ENCODE measurements around the gene CANT1. TPM values are rescaled to one million over a fixed set of nuclear protein-coding genes. Genes with fewer than 3 reads are reported as not detected.

Gene CANT1
- total RNA-seq, result 10 to 100 TPM; 20.7 to 42.6 (median 28.8) TPM

DNA sequence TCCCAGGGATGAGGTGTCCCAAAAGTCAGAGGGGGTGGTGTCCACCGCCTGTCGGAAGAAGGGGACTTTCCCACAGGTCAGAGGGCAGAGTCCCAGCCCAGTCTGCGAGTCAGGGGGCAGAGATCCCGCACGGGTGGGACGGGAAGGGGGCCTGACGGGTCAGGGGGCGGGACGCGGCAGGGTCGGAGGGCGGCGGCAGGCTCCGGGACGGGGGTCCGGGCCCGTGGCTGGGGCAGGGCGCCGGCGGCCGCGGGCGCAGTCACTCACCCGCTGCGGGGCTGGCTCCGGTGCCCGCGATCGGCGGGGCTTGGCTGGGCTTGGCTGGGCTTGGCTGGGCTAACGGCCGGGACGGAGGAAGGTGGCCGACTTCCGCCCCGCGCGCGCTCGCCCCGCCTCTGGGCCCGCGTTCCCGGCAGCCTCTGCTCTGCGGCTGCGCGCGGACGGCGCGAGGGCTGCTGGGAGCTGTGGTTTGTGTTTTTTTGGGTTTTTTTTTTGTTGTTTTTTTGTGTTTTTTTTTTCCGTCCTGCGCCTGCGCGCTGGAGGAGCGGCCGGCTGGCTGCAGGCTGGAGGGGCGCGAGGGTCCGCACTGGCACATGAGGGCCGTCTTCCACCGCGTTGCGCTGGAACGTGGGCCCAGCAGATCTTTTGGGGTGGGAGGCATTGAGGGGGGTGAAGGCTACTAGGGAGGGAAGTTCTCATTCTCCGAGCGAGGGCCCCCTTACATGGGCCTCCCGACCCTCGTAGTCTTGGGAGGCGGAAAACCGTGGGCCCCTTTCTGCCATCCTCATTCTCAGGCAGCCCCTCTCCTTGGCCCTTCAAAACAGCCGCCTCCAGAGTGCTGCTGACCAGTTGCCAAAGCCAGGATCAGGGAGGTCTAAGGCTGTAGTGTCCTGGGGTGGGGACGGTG is at the start of gene CANT1:
TSS of gene CANT1 (minus strand) at position 368 of the 907 bp plus-strand sequence. CDS start 12,142 bp downstream, outside the sequence.
- H3K4me1 ChIP-seq (replicated peaks in 1 of 2), result peaks cover 13 to 18% of the 10 kb centered on the region in 2 donors
- H3K27ac ChIP-seq, result peak within 1 kb of the TSS; percentile 12 to 70
- peak within 1 kb of the TSS; percentile 78 to 99 (median 83) for H3K4me3 ChIP-seq
- peak; percentile 54 to 96 (median 92) for ATAC-seq (replicated peaks in 6 of 8)
- in situ Hi-C loops (cut with MboI; ENCODE audit: low pct_unique_long_range_greater_than_20kb in 2 of 9, low sequenced_read_pairs in 9 of 9, unreplicated experiment in 9 of 9), result no loop called here
- 0 to 35% (median 6%) methylated on average over 1 to 10 of the region's 73 CpGs; no CpG with 5 or more reads in 6 of the 10 experiments for WGBS, 10 experiments

DNA sequence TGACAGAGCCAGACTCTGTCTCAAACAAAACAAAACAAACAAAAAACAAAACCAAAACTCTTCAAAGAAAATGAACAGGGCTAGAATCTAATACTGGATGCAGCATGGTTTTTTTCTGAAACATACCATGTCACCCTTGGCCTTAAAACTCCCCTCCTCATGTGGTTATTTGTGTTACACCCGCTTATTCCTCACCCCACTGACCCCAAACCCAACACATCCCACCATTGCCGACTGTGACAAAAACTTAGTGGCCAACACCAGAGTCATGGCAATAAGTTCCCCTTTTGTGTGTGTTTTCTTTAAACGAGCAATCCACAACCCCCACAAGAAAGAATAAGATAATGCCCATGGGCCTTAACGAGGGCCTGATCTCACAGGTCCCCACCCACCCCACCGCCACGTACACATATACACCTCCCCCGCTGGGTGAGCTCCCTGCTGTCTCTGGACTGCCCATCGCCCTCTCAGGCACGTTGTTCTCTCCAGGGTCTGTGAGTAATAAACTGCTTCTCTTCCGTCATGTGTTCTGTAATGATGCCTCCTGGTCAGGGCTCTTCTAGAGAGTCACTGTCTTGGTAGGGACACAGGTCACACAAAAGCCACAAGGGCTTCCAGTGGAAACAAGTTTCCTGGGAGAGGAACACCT is 48.3 kb upstream of the CANT1 start:
- H3K4me1 ChIP-seq (replicated peaks in 1 of 2), result no peaks in the 10 kb centered on the region
- no peak overlapping the region for H3K27ac ChIP-seq
- 40 to 100% (median 67%) methylated on average over 1 to 6 of the region's 10 CpGs; no CpG with 5 or more reads in 6 of the 10 experiments for WGBS, 10 experiments
- ATAC-seq (replicated peaks in 6 of 8), result no peak
- H3K4me3 ChIP-seq, result no peak overlapping the region
- in situ Hi-C loops (cut with MboI; ENCODE audit: low pct_unique_long_range_greater_than_20kb in 2 of 9, low sequenced_read_pairs in 9 of 9, unreplicated experiment in 9 of 9), result loop anchor here in 1 of 9 experiments (25.0 kb wide), 1 partner anchor 654 kb away; no protein-coding TSS in a partner anchor

DNA sequence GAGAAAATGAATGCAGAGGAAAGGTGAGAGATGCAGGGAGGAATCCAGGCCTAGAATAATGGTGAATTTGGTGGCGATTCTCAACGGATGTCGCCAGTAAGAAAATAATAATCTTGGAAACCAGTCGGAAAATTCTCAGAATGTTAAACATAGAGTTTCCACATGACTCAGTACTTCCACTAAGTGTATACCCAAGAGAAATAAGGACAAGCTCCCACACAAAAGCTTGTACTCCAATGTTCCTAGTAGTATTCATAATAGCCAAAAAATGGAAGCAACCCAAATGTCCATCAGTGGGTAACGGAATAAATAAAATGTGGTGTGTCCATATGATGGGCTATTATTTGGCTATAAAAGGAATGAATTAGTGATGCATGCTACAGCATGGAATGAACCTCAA is 45.6 kb upstream of the CANT1 start:
- in situ Hi-C loops (cut with MboI; ENCODE audit: low pct_unique_long_range_greater_than_20kb in 2 of 9, low sequenced_read_pairs in 9 of 9, unreplicated experiment in 9 of 9), result loop anchor here in 1 of 9 experiments (25.0 kb wide), 1 partner anchor 657 kb away; no protein-coding TSS in a partner anchor
- 77 to 100% (median 84%) methylated on average over 2 to 5 of the region's 5 CpGs; no CpG with 5 or more reads in 1 of the 10 experiments for WGBS, 10 experiments

DNA sequence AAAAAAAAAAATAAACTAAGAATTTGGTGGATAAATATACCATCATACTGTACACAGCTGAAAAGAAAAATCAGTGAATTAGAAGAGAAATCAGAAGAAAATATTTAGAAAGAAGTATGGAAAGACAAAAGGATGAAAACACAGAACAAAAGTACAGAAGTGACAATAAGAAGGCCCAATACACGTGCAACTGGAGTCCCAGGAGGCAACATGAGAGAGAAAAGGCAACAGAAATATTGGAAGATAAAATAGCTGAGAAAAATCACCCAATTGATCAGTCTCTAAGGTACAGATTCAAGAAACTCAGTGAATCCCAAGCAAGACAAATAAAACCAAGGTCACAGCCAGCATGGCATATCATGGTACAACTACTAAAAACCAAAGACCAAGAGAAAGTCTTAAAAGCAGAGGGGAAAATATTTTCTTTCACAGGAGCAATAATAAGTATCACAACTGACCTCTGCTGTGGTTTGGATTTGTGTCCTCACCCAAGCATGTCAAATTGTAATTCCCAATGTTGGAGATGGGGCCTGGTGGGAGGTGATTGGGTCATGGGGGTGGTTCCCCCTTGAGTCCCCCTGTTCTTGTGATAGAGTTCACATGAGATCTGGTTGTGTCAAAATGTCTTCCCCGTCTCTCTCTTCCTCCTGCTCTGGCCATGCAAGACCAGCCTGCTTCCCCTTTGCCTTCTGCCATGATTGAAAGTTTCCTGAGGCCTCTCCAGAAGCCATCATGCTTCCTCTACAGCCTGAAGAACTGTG is 44.8 kb upstream of the CANT1 start:
- in situ Hi-C loops (cut with MboI; ENCODE audit: low pct_unique_long_range_greater_than_20kb in 2 of 9, low sequenced_read_pairs in 9 of 9, unreplicated experiment in 9 of 9), result loop anchor here in 1 of 9 experiments (25.0 kb wide), 1 partner anchor 658 kb away; no protein-coding TSS in a partner anchor
- WGBS, 10 experiments, result 0 to 43% (median 30%) methylated on average over 1 to 2 of the region's 2 CpGs; no CpG with 5 or more reads in 1 of the 10 experiments

More for the DNA sequence above, 45.6 kb upstream of the CANT1 start:
- Histone ChIP-seq H3K27ac (no peak overlapping the region), H3K4me3 (no peak overlapping the region), H3K4me1 (replicated peaks in 1 of 2) (no peaks in the 10 kb centered on the region)
- no peak for ATAC-seq (replicated peaks in 6 of 8)

DNA sequence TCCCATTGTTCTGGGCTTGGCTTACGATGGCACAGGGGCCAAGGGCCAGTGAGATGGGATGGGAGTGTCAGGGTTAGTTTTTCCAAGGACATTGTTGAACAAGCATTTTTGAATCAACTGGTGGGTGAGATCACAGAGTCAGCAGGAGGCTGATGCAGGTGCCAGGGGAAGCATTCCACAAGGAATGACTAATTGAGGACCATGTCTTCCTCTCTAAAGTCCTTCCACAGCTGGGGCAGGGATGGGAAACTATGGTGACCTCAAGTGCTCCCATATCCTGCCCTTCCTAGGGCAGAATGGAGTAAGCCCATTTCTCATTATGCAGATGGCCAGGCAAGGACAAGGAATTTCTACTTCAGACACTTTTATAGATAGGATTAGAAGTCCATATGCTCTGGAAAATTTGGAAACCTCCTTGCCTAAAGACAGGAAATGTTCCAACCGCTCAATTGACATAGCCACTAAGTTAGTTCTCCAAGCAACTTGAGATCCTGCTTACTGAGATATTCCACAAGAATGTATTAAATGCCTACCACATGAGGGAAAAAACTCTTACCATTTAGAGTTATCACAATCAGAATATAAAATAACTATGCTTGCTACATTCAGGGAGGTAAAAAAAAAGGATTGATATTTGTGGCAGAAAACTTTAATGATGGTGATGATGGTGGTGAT is 43.8 kb upstream of the CANT1 start:
- Histone ChIP-seq H3K4me3 (no peak overlapping the region), H3K4me1 (replicated peaks in 1 of 2) (peaks cover 0 to under 1% of the 10 kb centered on the region in 2 donors), H3K27ac (no peak overlapping the region)
- WGBS, 10 experiments, result 0 to 100% (median 63%) methylated on average over 1 to 2 of the region's 2 CpGs; no CpG with 5 or more reads in 3 of the 10 experiments
- in situ Hi-C loops (cut with MboI; ENCODE audit: low pct_unique_long_range_greater_than_20kb in 2 of 9, low sequenced_read_pairs in 9 of 9, unreplicated experiment in 9 of 9), result loop anchor here in 1 of 9 experiments (25.0 kb wide), 1 partner anchor 659 kb away; no protein-coding TSS in a partner anchor
- ATAC-seq (replicated peaks in 6 of 8), result no peak

More for the DNA sequence above, 44.8 kb upstream of the CANT1 start:
- no peak overlapping the region for H3K4me3 ChIP-seq
- ATAC-seq (replicated peaks in 6 of 8), result no peak
- H3K27ac ChIP-seq, result no peak overlapping the region
- no peaks in the 10 kb centered on the region for H3K4me1 ChIP-seq (replicated peaks in 1 of 2)

DNA sequence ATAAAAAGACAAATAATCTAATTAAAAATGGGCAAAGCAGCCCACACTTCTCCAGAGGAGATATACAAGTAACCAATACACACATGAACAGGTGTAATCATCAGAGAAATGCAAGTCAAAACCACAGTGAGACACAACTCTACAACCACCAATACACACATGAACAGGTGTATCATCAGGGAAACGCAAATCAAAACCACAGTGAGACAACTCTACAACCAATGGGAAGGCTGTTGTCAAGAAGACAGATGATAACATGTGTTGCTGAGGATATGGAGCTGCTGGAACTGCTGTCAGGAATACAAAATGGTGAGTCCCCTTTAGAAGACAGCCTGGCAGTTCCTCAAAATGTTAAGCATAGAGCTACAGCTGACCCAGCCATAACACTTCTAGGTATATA is 42.6 kb upstream of the CANT1 start:
- 33 to 86% (median 60%) methylated on average over 1 of the region's 1 CpG; no CpG with 5 or more reads in 3 of the 10 experiments for WGBS, 10 experiments
- in situ Hi-C loops (cut with MboI; ENCODE audit: low pct_unique_long_range_greater_than_20kb in 2 of 9, low sequenced_read_pairs in 9 of 9, unreplicated experiment in 9 of 9), result loop anchor here in 1 of 9 experiments (25.0 kb wide), 1 partner anchor 660 kb away; no protein-coding TSS in a partner anchor
- peaks cover 0 to 5% of the 10 kb centered on the region in 2 donors for H3K4me1 ChIP-seq (replicated peaks in 1 of 2)

DNA sequence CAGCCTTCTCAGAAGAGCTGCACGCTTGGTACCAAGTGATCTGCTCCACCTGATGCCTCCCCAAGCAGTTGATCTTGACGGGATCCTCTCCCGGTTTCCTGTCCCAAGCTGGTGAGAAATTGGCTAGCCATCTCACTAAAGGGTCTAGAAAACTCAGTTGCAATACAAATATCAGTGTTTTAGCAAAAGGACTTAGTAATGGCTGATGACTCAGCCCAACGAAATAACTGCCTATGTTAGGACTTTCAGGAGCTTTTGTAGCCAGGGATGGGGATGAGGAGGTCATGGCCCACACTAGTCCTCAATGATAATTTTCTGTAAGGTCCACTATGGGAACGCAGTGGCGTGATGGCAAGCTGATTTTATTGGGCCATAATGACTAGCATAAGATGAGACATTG is 41.7 kb upstream of the CANT1 start:
- no peak for ATAC-seq (replicated peaks in 6 of 8)
- 43 to 100% (median 75%) methylated on average over 1 to 5 of the region's 6 CpGs; no CpG with 5 or more reads in 1 of the 10 experiments for WGBS, 10 experiments
- Histone ChIP-seq H3K27ac (no peak overlapping the region), H3K4me1 (replicated peaks in 1 of 2) (peaks cover 8 to 13% of the 10 kb centered on the region in 2 donors), H3K4me3 (no peak overlapping the region)
- in situ Hi-C loops (cut with MboI; ENCODE audit: low pct_unique_long_range_greater_than_20kb in 2 of 9, low sequenced_read_pairs in 9 of 9, unreplicated experiment in 9 of 9), result loop anchor here in 1 of 9 experiments (25.0 kb wide), 1 partner anchor 661 kb away; no protein-coding TSS in a partner anchor

More for the DNA sequence above, 42.6 kb upstream of the CANT1 start:
- no peak overlapping the region for H3K4me3 ChIP-seq
- no peak for ATAC-seq (replicated peaks in 6 of 8)
- H3K27ac ChIP-seq, result no peak overlapping the region

DNA sequence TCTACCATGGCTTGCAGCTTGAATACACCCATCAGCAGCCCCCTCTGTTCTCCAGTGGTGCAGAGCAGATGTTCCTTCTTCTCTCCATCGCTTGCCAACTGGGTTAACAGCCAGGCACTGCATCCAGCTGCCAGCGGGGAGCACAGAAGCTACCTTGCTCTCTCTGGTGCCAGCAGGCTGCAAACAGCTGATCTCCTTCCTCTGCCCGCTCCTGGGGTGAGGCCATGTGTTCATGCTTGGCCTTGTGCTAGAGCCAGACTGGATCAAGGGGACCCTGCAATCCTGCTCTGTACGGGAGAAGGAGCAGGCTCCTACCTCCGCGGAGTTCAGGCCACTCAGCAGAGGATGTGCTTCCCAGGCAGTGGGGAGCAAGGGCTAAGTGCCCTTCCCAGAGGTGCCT is 41.0 kb upstream of the CANT1 start:
- Histone ChIP-seq H3K27ac (no peak overlapping the region), H3K4me3 (no peak overlapping the region), H3K4me1 (replicated peaks in 1 of 2) (peaks cover 12 to 16% of the 10 kb centered on the region in 2 donors)
- in situ Hi-C loops (cut with MboI; ENCODE audit: low pct_unique_long_range_greater_than_20kb in 2 of 9, low sequenced_read_pairs in 9 of 9, unreplicated experiment in 9 of 9), result loop anchor here in 1 of 9 experiments (25.0 kb wide), 1 partner anchor 662 kb away; no protein-coding TSS in a partner anchor
- no peak for ATAC-seq (replicated peaks in 6 of 8)
- WGBS, 10 experiments, result 60 to 83% (median 71%) methylated on average over 1 to 3 of the region's 6 CpGs; no CpG with 5 or more reads in 4 of the 10 experiments

DNA sequence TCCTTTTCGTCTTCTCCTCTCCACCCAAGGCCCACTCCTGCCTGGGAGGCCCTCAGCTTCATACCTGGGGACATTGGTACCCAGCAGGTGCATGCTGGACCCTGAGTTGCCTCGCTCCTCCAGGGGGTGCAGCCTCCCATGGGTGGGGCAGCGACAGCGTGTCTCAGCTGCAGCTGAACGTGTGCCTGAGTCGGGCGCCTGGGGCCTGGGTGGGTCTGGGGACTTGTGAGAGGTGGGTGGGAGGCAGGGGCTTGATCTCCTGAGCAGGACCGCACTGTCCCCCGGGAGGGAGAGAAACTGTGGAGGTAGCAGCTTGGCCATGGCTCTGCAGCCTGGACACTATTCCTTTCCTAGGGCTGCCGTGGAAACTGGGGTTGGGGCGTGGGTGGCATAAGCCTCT is 40.3 kb upstream of the CANT1 start:
- 60 to 100% (median 82%) methylated on average over 1 to 2 of the region's 11 CpGs; no CpG with 5 or more reads in 4 of the 10 experiments for WGBS, 10 experiments

DNA sequence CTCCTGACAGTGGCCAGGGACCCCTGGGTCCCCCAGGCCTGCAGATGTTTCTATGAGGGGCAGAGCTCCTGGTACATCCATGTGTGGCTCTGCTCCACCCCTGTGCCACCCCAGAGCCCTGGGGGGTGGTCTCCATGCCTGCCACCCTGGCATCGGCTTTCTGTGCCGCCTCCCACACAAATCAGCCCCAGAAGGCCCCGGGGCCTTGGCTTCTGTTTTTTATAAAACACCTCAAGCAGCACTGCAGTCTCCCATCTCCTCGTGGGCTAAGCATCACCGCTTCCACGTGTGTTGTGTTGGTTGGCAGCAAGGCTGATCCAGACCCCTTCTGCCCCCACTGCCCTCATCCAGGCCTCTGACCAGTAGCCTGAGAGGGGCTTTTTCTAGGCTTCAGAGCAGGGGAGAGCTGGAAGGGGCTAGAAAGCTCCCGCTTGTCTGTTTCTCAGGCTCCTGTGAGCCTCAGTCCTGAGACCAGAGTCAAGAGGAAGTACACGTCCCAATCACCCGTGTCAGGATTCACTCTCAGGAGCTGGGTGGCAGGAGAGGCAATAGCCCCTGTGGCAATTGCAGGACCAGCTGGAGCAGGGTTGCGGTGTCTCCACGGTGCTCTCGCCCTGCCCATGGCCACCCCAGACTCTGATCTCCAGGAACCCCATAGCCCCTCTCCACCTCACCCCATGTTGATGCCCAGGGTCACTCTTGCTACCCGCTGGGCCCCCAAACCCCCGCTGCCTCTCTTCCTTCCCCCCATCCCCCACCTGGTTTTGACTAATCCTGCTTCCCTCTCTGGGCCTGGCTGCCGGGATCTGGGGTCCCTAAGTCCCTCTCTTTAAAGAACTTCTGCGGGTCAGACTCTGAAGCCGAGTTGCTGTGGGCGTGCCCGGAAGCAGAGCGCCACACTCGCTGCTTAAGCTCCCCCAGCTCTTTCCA is 39.5 kb upstream of the CANT1 start:
- H3K4me3 ChIP-seq, result no peak overlapping the region
- WGBS, 10 experiments, result 34 to 100% (median 84%) methylated on average over 1 to 3 of the region's 21 CpGs; no CpG with 5 or more reads in 4 of the 10 experiments
- in situ Hi-C loops (cut with MboI; ENCODE audit: low pct_unique_long_range_greater_than_20kb in 2 of 9, low sequenced_read_pairs in 9 of 9, unreplicated experiment in 9 of 9), result no loop called here
- H3K27ac ChIP-seq, result no peak overlapping the region
- peaks cover 12 to 16% of the 10 kb centered on the region in 2 donors for H3K4me1 ChIP-seq (replicated peaks in 1 of 2)
- ATAC-seq (replicated peaks in 6 of 8), result no peak

More for the DNA sequence above, 40.3 kb upstream of the CANT1 start:
- Histone ChIP-seq H3K4me3 (no peak overlapping the region), H3K4me1 (replicated peaks in 1 of 2) (peaks cover 12 to 16% of the 10 kb centered on the region in 2 donors), H3K27ac (no peak overlapping the region)
- ATAC-seq (replicated peaks in 6 of 8), result no peak
- in situ Hi-C loops (cut with MboI; ENCODE audit: low pct_unique_long_range_greater_than_20kb in 2 of 9, low sequenced_read_pairs in 9 of 9, unreplicated experiment in 9 of 9), result loop anchor here in 1 of 9 experiments (25.0 kb wide), 1 partner anchor 662 kb away; no protein-coding TSS in a partner anchor

Data from motor neuron (in vitro differentiated cells).